Activated B cell treated with CpG ODN at 0.5 μM for 24 hours (primary cell): ENCODE data around the gene SHC4. TPM values are rescaled to one million over a fixed set of nuclear protein-coding genes. Genes with fewer than 3 reads are reported as not detected.

Experiments
- ATAC-seq: fragments of 200-7000 bp; cut with Tn5 transposase; one replicate; pipeline ENCODE4 v1.10.0; 2021; ENCODE audit warnings: low read depth, mild to moderate bottlenecking, moderate library complexity
- CTCF ChIA-PET: fragments of 350-600 bp; sonication (Branson Sonifier 250); formaldehyde crosslinking; loops from one replicate; lab custom pipeline; 2021; ENCODE audit warnings: antibody characterized with exemption; lab: Charles Lee
- POLR2A ChIA-PET: fragments of 350-600 bp; sonication (Branson Sonifier 250); formaldehyde crosslinking; loops from one replicate; lab custom pipeline; 2021; ENCODE audit warnings: antibody characterized with exemption; lab: Charles Lee
- DNase-seq: peaks from one replicate; pipeline ENCODE4 v3.0.0; 2022
- H3K27ac Mint-ChIP-seq: one replicate; pipeline ENCODE4 v1.8.0; 2020; ENCODE audit warnings: mixed read lengths
- H3K27me3 Mint-ChIP-seq: one replicate; pipeline ENCODE4 v1.8.0; 2021; ENCODE audit warnings: mixed read lengths
- H3K36me3 Mint-ChIP-seq: one replicate; pipeline ENCODE4 v1.8.0; 2021; ENCODE audit warnings: low read depth, mixed read lengths
- H3K4me1 Mint-ChIP-seq: one replicate; pipeline ENCODE4 v1.8.0; 2021; ENCODE audit warnings: mixed read lengths
- H3K4me3 Mint-ChIP-seq: one replicate; pipeline ENCODE4 v1.8.0; 2020; ENCODE audit warnings: mild to moderate bottlenecking, mixed read lengths
- H3K9me3 Mint-ChIP-seq: one replicate; pipeline ENCODE4 v1.8.0; 2020; ENCODE audit warnings: mixed read lengths
- CTCF ChIP-seq: fragments of 200-600 bp; IDR thresholded peaks from one replicate; pipeline ENCODE4 v1.8.0; 2022; ENCODE audit warnings: antibody characterized with exemption, mild to moderate bottlenecking
- intact Hi-C: fragments of 100-400 bp; cut with micrococcal nuclease; formaldehyde crosslinking; loops from one replicate; pipeline ENCODE4 v1.15.1; 2024
- total RNA-seq: library from RNA; stranded (reverse); gene quantifications from 2 replicates; pipeline ENCODE4 v1.2.3, GENCODE V29; 2022

The SHC4 gene
- total RNA-seq, 1 donor from 2014 or later: not detected

DNA sequence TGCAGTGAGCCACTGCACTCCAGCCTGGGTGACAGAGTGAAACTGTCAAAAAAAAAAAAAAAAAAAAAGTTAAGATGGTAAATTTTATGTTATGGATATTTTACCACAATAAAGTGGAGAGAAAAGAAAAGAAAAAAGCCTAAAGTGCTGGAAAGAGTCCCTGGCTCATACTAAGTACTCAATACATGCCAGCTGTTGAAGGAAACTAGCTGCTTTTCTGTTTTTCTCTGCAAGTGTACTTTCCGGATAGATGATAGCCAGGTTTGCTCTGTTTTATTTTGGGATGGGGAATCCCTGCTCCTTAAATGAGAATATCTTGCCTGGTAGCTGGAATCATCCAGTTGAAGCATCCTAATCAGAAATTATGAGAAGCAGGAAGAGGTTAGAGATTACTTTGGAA, 74.9 kb downstream of the SHC4 start:
- H3K9me3 Mint-ChIP-seq: no peaks in the 10 kb centered on the region
- H3K27ac Mint-ChIP-seq: no peak overlapping the region
- ATAC-seq (no peak), DNase-seq (no peak)
- H3K4me3 Mint-ChIP-seq: no peak overlapping the region
- no peak for TF ChIP-seq CTCF
- H3K4me1 Mint-ChIP-seq: no peaks in the 10 kb centered on the region
- ChIA-PET CTCF (no interaction called here), POLR2A (no interaction called here)
- peaks cover 16% of the 10 kb centered on the region for H3K27me3 Mint-ChIP-seq
- intact Hi-C loops: no loop called here
- H3K36me3 Mint-ChIP-seq: no peaks in the 10 kb centered on the region

DNA sequence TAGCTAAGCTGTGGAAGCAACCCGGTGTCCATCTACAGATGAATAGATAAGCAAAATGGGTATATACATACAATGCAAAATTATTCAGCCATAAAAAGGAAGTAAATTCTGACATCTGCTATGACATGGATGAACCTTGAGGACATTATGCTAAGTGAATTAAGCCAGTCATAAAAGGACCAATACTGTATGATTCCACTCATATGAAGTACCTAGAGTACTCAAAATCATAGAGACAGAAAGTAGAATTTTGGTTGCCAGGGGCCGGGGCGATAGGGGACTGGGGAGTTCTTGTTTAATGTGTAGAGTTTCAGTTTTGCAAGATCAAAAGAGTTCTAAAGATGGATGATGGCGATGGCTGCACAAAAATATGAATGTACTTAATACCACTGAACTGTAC, 75.5 kb downstream of the SHC4 start:
- ChIA-PET CTCF (no interaction called here), POLR2A (no interaction called here)
- Mint-ChIP-seq H3K36me3 (no peaks in the 10 kb centered on the region), H3K9me3 (no peaks in the 10 kb centered on the region), H3K4me1 (no peaks in the 10 kb centered on the region), H3K4me3 (no peak overlapping the region), H3K27ac (no peak overlapping the region), H3K27me3 (peaks cover 16% of the 10 kb centered on the region)
- ATAC-seq: no peak
- no peak for TF ChIP-seq CTCF
- intact Hi-C loops: no loop called here
- DNase-seq: no peak

- DNase-seq (no peak), ATAC-seq (no peak)
- CTCF ChIA-PET: no interaction called here
- H3K4me3 Mint-ChIP-seq: no peak overlapping the region
- intact Hi-C loops: no loop called here
- peaks cover 14% of the 10 kb centered on the region for H3K27me3 Mint-ChIP-seq
- TF ChIP-seq CTCF: no peak
- POLR2A ChIA-PET: no interaction called here
- no peaks in the 10 kb centered on the region for H3K36me3 Mint-ChIP-seq
- no peaks in the 10 kb centered on the region for H3K4me1 Mint-ChIP-seq
- no peak overlapping the region for H3K27ac Mint-ChIP-seq
- H3K9me3 Mint-ChIP-seq: no peaks in the 10 kb centered on the region
These were observed 76.6 kb downstream of the SHC4 start for GRCh38 chr15:48887144-48887543.

- Mint-ChIP-seq H3K9me3 (no peaks in the 10 kb centered on the region), H3K36me3 (peaks cover 6% of the 10 kb centered on the region), H3K27me3 (peaks cover 8% of the 10 kb centered on the region), H3K27ac (no peak overlapping the region), H3K4me1 (peaks cover 13% of the 10 kb centered on the region), H3K4me3 (no peak overlapping the region)
- TF ChIP-seq CTCF: no peak
- intact Hi-C loops: no loop called here
- CTCF ChIA-PET: no interaction called here
- POLR2A ChIA-PET: no interaction called here
- no peak for DNase-seq
- ATAC-seq: no peak
These were observed 80.0 kb downstream of the SHC4 start for GRCh38 chr15:48883699-48884098.

- DNase-seq (no peak), ATAC-seq (no peak)
- intact Hi-C loops: no loop called here
- H3K36me3 Mint-ChIP-seq: peaks cover 16% of the 10 kb centered on the region
- ChIA-PET POLR2A (no interaction called here), CTCF (interaction anchor here (1.2 kb wide), 1 partner anchor 18 kb away, joined by 4 read pairs; no protein-coding TSS in a partner anchor)
- peaks cover 2% of the 10 kb centered on the region for H3K27me3 Mint-ChIP-seq
- TF ChIP-seq CTCF: no peak
- peaks cover 27% of the 10 kb centered on the region for H3K4me1 Mint-ChIP-seq
- peaks cover 3% of the 10 kb centered on the region for H3K9me3 Mint-ChIP-seq
- no peak overlapping the region for H3K4me3 Mint-ChIP-seq
- no peak overlapping the region for H3K27ac Mint-ChIP-seq
These were observed 83.6 kb downstream of the SHC4 start for GRCh38 chr15:48880070-48880634.
